OCI-LY7 (cell line): ENCODE results near the gene HOXA7.

Experiments
- CTCF ChIP-seq: fragments of 200-600 bp; sonication (generic); conservative IDR thresholded peaks from 2 replicates; pipeline ENCODE4 v1.5.1; 2014; ENCODE audit warnings: mild to moderate bottlenecking, antibody characterized with exemption, low read length, moderate library complexity, mixed read lengths
- EZH2phosphoT487 ChIP-seq: fragments of 200-600 bp; sonication (generic); IDR thresholded peaks from 2 replicates; pipeline ENCODE4 v1.6.1; 2018; ENCODE audit warnings: low read depth, borderline replicate concordance, mild to moderate bottlenecking, mixed run types, antibody characterized with exemption, low read length, moderate library complexity, mixed read lengths

DNA sequence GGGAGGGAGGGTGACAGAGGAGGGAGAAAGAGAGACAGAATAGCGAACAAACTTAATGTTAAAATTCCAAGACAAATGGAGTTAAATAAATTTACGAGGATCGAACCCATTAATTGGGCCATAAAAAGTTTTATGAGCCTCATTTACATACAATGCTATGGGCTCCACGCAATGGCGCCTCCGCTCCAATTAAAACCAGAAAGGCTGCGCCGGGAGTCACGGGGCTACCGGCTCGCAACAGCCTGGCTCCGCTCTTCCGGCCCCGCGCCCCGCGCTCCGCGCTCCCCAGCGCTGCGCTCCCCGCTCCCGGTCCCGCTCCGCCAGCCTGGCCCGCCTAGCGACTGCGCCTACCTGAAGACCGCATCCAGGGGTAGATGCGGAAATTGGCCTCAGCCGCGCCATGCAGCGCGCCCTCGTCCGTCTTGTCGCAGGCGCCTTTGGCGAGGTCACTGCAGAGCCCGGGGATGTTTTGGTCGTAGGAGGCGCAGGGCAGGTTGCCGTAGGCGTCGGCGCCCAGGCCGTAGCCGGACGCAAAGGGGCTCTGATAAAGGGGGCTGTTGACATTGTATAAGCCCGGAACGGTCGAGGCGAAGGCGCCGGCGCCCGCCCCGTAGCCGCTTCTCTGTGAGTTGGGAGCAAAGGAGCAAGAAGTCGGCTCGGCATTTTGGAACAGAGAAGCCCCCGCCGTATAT, 513 bp downstream of the HOXA7 start:
- TF ChIP-seq CTCF (no peak; the same call in 1 of the 2 replicates), EZH2phosphoT487 (no peak)
